ENCODE results near the gene NAIF1. TPM values are rescaled to one million over a fixed set of nuclear protein-coding genes. Genes with fewer than 3 reads are reported as not detected.

Gene NAIF1
- total RNA-seq, 1 experiment from 2014 or later, result 8.5 TPM

GRCh38 chr9:128089299-128089698, 22.2 kb upstream of the NAIF1 start:
- Mint-ChIP-seq H3K9me3 (ENCODE audit: unreplicated experiment) (no peaks in the 10 kb centered on the region), H3K4me1 (ENCODE audit: low read depth, unreplicated experiment) (peaks cover 3% of the 10 kb centered on the region)

GRCh38 chr9:128088253-128088945, 21.3 kb upstream of the NAIF1 start:
- no peaks in the 10 kb centered on the region for H3K9me3 Mint-ChIP-seq (ENCODE audit: unreplicated experiment)
- H3K27me3 Mint-ChIP-seq (ENCODE audit: insufficient read depth, unreplicated experiment), result no peaks in the 10 kb centered on the region
- BruUV-seq (replicated peaks), result no TSS peak
- intact Hi-C loops (cut with micrococcal nuclease; ENCODE audit: unreplicated experiment), result no loop called here
- Histone ChIP-seq H3K9me3 (no peaks in the 10 kb centered on the region), H3K4me1 (peaks cover 4% of the 10 kb centered on the region; the same call in 1 of the 2 replicates), H3K4me3 (ENCODE audit: low read depth, low read length) (no peak overlapping the region), H3K36me3 (ENCODE audit: control insufficient read depth, insufficient read depth, low read length) (no peaks in the 10 kb centered on the region), H3K27me3 (replicated peaks; ENCODE audit: control insufficient read depth, insufficient read depth, low read length) (no peaks in the 10 kb centered on the region)
- H3K4me1 Mint-ChIP-seq (ENCODE audit: low read depth, unreplicated experiment), result no peaks in the 10 kb centered on the region
- peak in 1 of 2 experiments; percentile 9 for TF ChIP-seq CTCF (IDR thresholded peaks at IDR 0.05; ENCODE audit: insufficient read depth in 1 of 2, low read depth in 1 of 2, low read length in 1 of 2, severe bottlenecking in 1 of 2, unreplicated experiment in 1 of 2)
- no peak for DNase-seq
- no peak overlapping the region for H3K27ac Mint-ChIP-seq (ENCODE audit: unreplicated experiment)
- H3K36me3 Mint-ChIP-seq (ENCODE audit: insufficient read depth, unreplicated experiment), result no peaks in the 10 kb centered on the region
- no peak overlapping the region for H3K4me3 Mint-ChIP-seq (ENCODE audit: unreplicated experiment)
- POLR2A ChIA-PET, result no interaction called here
- CTCF ChIA-PET, result interaction anchor here (1.4 kb wide), 1 partner anchor 29 kb away, joined by 4 read pairs; no protein-coding TSS in a partner anchor

More at GRCh38 chr9:128089299-128089698, 22.2 kb upstream of the NAIF1 start:
- no peak overlapping the region for H3K4me3 Mint-ChIP-seq (ENCODE audit: unreplicated experiment)
- Histone ChIP-seq H3K9me3 (no peaks in the 10 kb centered on the region), H3K36me3 (ENCODE audit: control insufficient read depth, insufficient read depth, low read length) (no peaks in the 10 kb centered on the region), H3K4me3 (ENCODE audit: low read depth, low read length) (no peak overlapping the region), H3K4me1 (peaks cover 4% of the 10 kb centered on the region; the same call in 1 of the 2 replicates), H3K27me3 (replicated peaks; ENCODE audit: control insufficient read depth, insufficient read depth, low read length) (no peaks in the 10 kb centered on the region)
- no peak for DNase-seq
- TF ChIP-seq CTCF (IDR thresholded peaks at IDR 0.05; ENCODE audit: insufficient read depth in 1 of 2, low read depth in 1 of 2, low read length in 1 of 2, severe bottlenecking in 1 of 2, unreplicated experiment in 1 of 2), result no peak
- intact Hi-C loops (cut with micrococcal nuclease; ENCODE audit: unreplicated experiment), result no loop called here
- H3K27me3 Mint-ChIP-seq (ENCODE audit: insufficient read depth, unreplicated experiment), result no peaks in the 10 kb centered on the region
- no TSS peak for BruUV-seq (replicated peaks)
- POLR2A ChIA-PET, result no interaction called here
- H3K36me3 Mint-ChIP-seq (ENCODE audit: insufficient read depth, unreplicated experiment), result no peaks in the 10 kb centered on the region
- CTCF ChIA-PET, result interaction anchor here (0.6 kb wide), 1 partner anchor 27 kb away, joined by 3 read pairs; no protein-coding TSS in a partner anchor
- H3K27ac Mint-ChIP-seq (ENCODE audit: unreplicated experiment), result no peak overlapping the region

- no peak for DNase-seq
- Histone ChIP-seq H3K9me3 (no peaks in the 10 kb centered on the region), H3K36me3 (ENCODE audit: control insufficient read depth, insufficient read depth, low read length) (no peaks in the 10 kb centered on the region), H3K4me1 (peaks cover 4% of the 10 kb centered on the region; the same call in 1 of the 2 replicates), H3K4me3 (ENCODE audit: low read depth, low read length) (no peak overlapping the region), H3K27me3 (replicated peaks; ENCODE audit: control insufficient read depth, insufficient read depth, low read length) (no peaks in the 10 kb centered on the region)
- H3K4me1 Mint-ChIP-seq (ENCODE audit: low read depth, unreplicated experiment), result no peaks in the 10 kb centered on the region
- H3K27me3 Mint-ChIP-seq (ENCODE audit: insufficient read depth, unreplicated experiment), result no peaks in the 10 kb centered on the region
- no TSS peak for BruUV-seq (replicated peaks)
- no peak overlapping the region for H3K4me3 Mint-ChIP-seq (ENCODE audit: unreplicated experiment)
- no peak overlapping the region for H3K27ac Mint-ChIP-seq (ENCODE audit: unreplicated experiment)
- CTCF ChIA-PET, result interaction anchor here (1.4 kb wide), 1 partner anchor 30 kb away, joined by 4 read pairs; no protein-coding TSS in a partner anchor
- H3K9me3 Mint-ChIP-seq (ENCODE audit: unreplicated experiment), result no peaks in the 10 kb centered on the region
- no peak for TF ChIP-seq CTCF (IDR thresholded peaks at IDR 0.05; ENCODE audit: insufficient read depth in 1 of 2, low read depth in 1 of 2, low read length in 1 of 2, severe bottlenecking in 1 of 2, unreplicated experiment in 1 of 2)
- intact Hi-C loops (cut with micrococcal nuclease; ENCODE audit: unreplicated experiment), result no loop called here
- POLR2A ChIA-PET, result no interaction called here
- no peaks in the 10 kb centered on the region for H3K36me3 Mint-ChIP-seq (ENCODE audit: insufficient read depth, unreplicated experiment)
Measured at GRCh38 chr9:128087262-128087661, 20.1 kb upstream of the NAIF1 start.

Measured in Caco-2 (cell line).